GM12878 (cell line): Measurements from ENCODE around the gene CTNNA2.

Experiments used
- CHD1 ChIP-seq: IDR thresholded peaks from 2 replicates; pipeline ENCODE4 v1.6.1; 2012; ENCODE audit warnings: low read depth, low read length, improper control_type of control experiment
- EGR1 ChIP-seq, 2 experiments: IDR thresholded peaks; 1 replicate in 1 of 2; 2 replicates in 1 of 2; pipeline ENCODE4 v1.6.1; 2011 to 2012; ENCODE audit warnings: low read depth in 2 of 2, low read length in 2 of 2, borderline replicate concordance in 1 of 2, mild to moderate bottlenecking in 1 of 2, moderate library complexity in 1 of 2
- EP300 ChIP-seq, 2 experiments: fragments of 150-350 bp in 1 of 2; IDR thresholded peaks; 2 replicates each; pipeline ENCODE4 v1.6.1; 2011 to 2012; ENCODE audit warnings: low read depth in 2 of 2, low read length in 2 of 2, borderline replicate concordance in 1 of 2, improper control_type of control experiment in 1 of 2, inconsistent platforms in 1 of 2; ENCODE audit not compliant: control insufficient read depth in 1 of 2
- FOXM1 ChIP-seq: IDR thresholded peaks from 2 replicates; pipeline ENCODE4 v1.6.1; 2012; ENCODE audit warnings: low read depth, mild to moderate bottlenecking, inconsistent platforms, low read length, moderate library complexity
- HDAC6 ChIP-seq: fragments of 200-600 bp; sonication (generic); IDR thresholded peaks from one replicate; pipeline ENCODE4 v1.8.0; 2017; ENCODE audit warnings: antibody characterized with exemption; ENCODE audit not compliant: unreplicated experiment
- IRF3 ChIP-seq: fragments of 450-650 bp; IDR thresholded peaks from 2 replicates; pipeline ENCODE4 v1.6.1; 2014; ENCODE audit warnings: mild to moderate bottlenecking
- NRF1 ChIP-seq: conservative IDR thresholded peaks from 2 replicates; pipeline ENCODE4 v1.6.1; 2011; ENCODE audit warnings: mild to moderate bottlenecking, low read depth, low read length, improper control_type of control experiment
- TF ChIP-seq, protein P1 (sequence below), 3 experiments: IDR thresholded peaks in 2 of 3; conservative IDR thresholded peaks in 1 of 3; 2 replicates each; pipeline ENCODE4 v1.5.1; 2011; ENCODE audit warnings: low read depth in 3 of 3, low read length in 3 of 3, mild to moderate bottlenecking in 3 of 3, control low read depth in 2 of 3, moderate library complexity in 2 of 3, inconsistent platforms in 1 of 3, mixed read lengths in 1 of 3; ENCODE audit not compliant: control insufficient read depth in 2 of 3, insufficient read depth in 1 of 3; ENCODE audit errors: extremely low read depth in 1 of 3

DNA sequence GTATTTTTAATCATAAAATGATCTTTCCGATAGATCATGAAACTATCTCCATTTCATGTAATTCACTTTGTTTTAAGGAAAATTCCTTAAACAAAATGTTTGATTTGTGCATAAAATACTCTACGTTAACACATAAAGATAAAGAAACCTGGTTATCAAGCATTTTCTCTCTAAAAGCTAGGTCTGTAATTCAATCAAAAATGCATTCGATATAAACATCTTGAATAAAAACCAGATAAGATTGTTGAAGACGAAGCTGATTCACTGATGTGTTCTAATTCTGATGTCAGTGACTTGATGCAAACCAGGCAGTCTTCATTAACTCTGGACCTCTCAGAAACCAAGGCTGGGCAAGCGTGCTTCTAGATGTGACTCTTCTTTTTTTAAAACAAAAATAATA is 245.2 kb downstream of the CTNNA2 start:
- no peak for TF ChIP-seq EGR1 (IDR thresholded peaks at IDR 0.05; ENCODE audit: borderline replicate concordance in 1 of 2, low read depth in 2 of 2, low read length in 2 of 2)
- TF ChIP-seq NRF1 = no peak
- no peak for TF ChIP-seq EP300 (IDR thresholded peaks at IDR 0.05; ENCODE audit: borderline replicate concordance in 1 of 2, control insufficient read depth in 1 of 2, low read depth in 2 of 2, low read length in 2 of 2)
- TF ChIP-seq, protein P1, sequence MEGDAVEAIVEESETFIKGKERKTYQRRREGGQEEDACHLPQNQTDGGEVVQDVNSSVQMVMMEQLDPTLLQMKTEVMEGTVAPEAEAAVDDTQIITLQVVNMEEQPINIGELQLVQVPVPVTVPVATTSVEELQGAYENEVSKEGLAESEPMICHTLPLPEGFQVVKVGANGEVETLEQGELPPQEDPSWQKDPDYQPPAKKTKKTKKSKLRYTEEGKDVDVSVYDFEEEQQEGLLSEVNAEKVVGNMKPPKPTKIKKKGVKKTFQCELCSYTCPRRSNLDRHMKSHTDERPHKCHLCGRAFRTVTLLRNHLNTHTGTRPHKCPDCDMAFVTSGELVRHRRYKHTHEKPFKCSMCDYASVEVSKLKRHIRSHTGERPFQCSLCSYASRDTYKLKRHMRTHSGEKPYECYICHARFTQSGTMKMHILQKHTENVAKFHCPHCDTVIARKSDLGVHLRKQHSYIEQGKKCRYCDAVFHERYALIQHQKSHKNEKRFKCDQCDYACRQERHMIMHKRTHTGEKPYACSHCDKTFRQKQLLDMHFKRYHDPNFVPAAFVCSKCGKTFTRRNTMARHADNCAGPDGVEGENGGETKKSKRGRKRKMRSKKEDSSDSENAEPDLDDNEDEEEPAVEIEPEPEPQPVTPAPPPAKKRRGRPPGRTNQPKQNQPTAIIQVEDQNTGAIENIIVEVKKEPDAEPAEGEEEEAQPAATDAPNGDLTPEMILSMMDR (IDR thresholded peaks at IDR 0.05 in 2 of 3, conservative IDR thresholded peaks at IDR 0.05 in 1 of 3; ENCODE audit: control insufficient read depth in 2 of 3, extremely low read depth in 1 of 3, insufficient read depth in 1 of 3, low read depth in 3 of 3, low read length in 3 of 3) = no peak
- TF ChIP-seq CHD1 = no peak
- TF ChIP-seq IRF3 = no peak
- TF ChIP-seq HDAC6 = no peak
- no peak for TF ChIP-seq FOXM1
